Mammary epithelial cell (primary cell): ENCODE measurements around the gene CST7.

Experiments used
- EZH2 ChIP-seq: IDR thresholded peaks from 2 replicates; pipeline ENCODE4 v1.6.1; 2012; ENCODE audit warnings: low read length, inconsistent platforms, borderline replicate concordance
- TF ChIP-seq, protein P1 (sequence below), 2 donors: IDR thresholded peaks in 1 of 2; conservative IDR thresholded peaks in 1 of 2; 2 replicates each; pipeline ENCODE4 v1.5.1; 2011 to 2012; ENCODE audit warnings: inconsistent platforms in 2 of 2, low read length in 2 of 2, mild to moderate bottlenecking in 2 of 2, control low read depth in 1 of 2, low read depth in 1 of 2; ENCODE audit not compliant: insufficient read depth in 1 of 2; ENCODE audit errors: extremely low read depth in 1 of 2

DNA sequence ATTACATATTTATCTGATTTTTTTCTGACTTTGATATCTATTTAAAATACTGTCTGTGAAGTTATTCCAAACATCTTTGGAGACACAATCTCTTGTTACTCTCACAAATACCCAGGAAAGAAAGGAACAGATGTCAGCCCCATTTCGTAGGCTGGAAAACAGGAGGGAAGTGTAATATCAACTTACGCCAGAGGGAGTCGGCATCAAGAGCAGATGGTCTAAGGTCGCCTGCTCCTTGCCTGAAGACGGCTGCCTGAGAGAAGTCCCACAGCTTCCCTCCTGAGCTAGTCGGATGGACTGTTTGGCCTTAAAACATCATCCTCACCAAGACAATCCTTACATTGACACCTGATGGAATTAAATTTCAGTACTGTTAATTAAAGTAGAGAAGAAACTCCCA, 13.4 kb downstream of the CST7 start:
- TF ChIP-seq, protein P1, sequence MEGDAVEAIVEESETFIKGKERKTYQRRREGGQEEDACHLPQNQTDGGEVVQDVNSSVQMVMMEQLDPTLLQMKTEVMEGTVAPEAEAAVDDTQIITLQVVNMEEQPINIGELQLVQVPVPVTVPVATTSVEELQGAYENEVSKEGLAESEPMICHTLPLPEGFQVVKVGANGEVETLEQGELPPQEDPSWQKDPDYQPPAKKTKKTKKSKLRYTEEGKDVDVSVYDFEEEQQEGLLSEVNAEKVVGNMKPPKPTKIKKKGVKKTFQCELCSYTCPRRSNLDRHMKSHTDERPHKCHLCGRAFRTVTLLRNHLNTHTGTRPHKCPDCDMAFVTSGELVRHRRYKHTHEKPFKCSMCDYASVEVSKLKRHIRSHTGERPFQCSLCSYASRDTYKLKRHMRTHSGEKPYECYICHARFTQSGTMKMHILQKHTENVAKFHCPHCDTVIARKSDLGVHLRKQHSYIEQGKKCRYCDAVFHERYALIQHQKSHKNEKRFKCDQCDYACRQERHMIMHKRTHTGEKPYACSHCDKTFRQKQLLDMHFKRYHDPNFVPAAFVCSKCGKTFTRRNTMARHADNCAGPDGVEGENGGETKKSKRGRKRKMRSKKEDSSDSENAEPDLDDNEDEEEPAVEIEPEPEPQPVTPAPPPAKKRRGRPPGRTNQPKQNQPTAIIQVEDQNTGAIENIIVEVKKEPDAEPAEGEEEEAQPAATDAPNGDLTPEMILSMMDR (conservative IDR thresholded peaks at IDR 0.05 in 1 of 2, IDR thresholded peaks at IDR 0.05 in 1 of 2; ENCODE audit: extremely low read depth in 1 of 2, insufficient read depth in 1 of 2, low read depth in 1 of 2, low read length in 2 of 2), result no peak
- TF ChIP-seq EZH2, result no peak
